HepG2 (cell line): ENCODE data around the gene RGS19. TPM values are rescaled to one million over a fixed set of nuclear protein-coding genes. Genes with fewer than 3 reads are reported as not detected.

Experiments
- DPF2 ChIP-seq: sonication (generic); formaldehyde crosslinking; IDR thresholded peaks from 2 replicates; pipeline ENCODE4 v1.4.0; 2020; ENCODE audit warnings: mild to moderate bottlenecking, low read depth, missing genetic modification reagents, borderline replicate concordance
- E2F5 ChIP-seq: sonication (generic); formaldehyde crosslinking; conservative IDR thresholded peaks from 2 replicates; pipeline ENCODE4 v1.4.0; 2020; ENCODE audit warnings: missing genetic modification reagents
- EZH2 ChIP-seq: conservative IDR thresholded peaks from 2 replicates; pipeline ENCODE4 v1.6.1; 2012; ENCODE audit warnings: mild to moderate bottlenecking, low read depth, low read length, moderate library complexity
- TEF ChIP-seq: sonication (generic); formaldehyde crosslinking; IDR thresholded peaks from 2 replicates; pipeline ENCODE4 v1.5.0; 2020; ENCODE audit warnings: missing genetic modification reagents
- TOPORS ChIP-seq: sonication (generic); formaldehyde crosslinking; IDR thresholded peaks from 2 replicates; pipeline ENCODE4 v1.8.0; 2023; ENCODE audit warnings: mild to moderate bottlenecking, missing genetic modification reagents
- ZBTB37 ChIP-seq: sonication (generic); formaldehyde crosslinking; IDR thresholded peaks from 2 replicates; pipeline ENCODE4 v1.4.0; 2020; ENCODE audit warnings: mild to moderate bottlenecking, missing genetic modification reagents
- ZNF331 ChIP-seq: sonication (generic); formaldehyde crosslinking; IDR thresholded peaks from 2 replicates; pipeline ENCODE4 v1.4.0; 2020; ENCODE audit warnings: missing genetic modification reagents
- ZNF766 ChIP-seq: sonication (generic); formaldehyde crosslinking; IDR thresholded peaks from 2 replicates; pipeline ENCODE4 v1.5.0; 2020; ENCODE audit warnings: missing genetic modification reagents, borderline replicate concordance
- ZNF770 ChIP-seq: sonication (generic); formaldehyde crosslinking; IDR thresholded peaks from 2 replicates; pipeline ENCODE4 v1.5.0; 2020; ENCODE audit warnings: mild to moderate bottlenecking, missing genetic modification reagents
- ZSCAN22 ChIP-seq: sonication (generic); formaldehyde crosslinking; IDR thresholded peaks from 2 replicates; pipeline ENCODE4 v1.4.0; 2020; ENCODE audit warnings: mild to moderate bottlenecking, missing genetic modification reagents
- polyA plus RNA-seq, 8 experiments: library from polyadenylated mRNA; depleted of rRNA in 3 of 8; stranded (reverse) in 7 of 8; unstranded in 1 of 8; fragments of >200 nt; fragmentation: Illumina TruSeq in 4 of 8; extraction: Trizol in 4 of 8; gene quantifications; 2 replicates each; pipeline versions ENCODE4 v1.2.1 to v1.2.3, GENCODE V29; 2011 to 2016; ENCODE audit warnings: low read depth in 4 of 8, missing spikeins in 1 of 8, mixed read lengths in 1 of 8; ENCODE audit not compliant: insufficient read depth in 1 of 8
- total RNA-seq, 5 experiments: library from RNA; depleted of rRNA; stranded (reverse); fragments of >200 nt; fragmentation: Illumina TruSeq; extraction: Trizol; gene quantifications; 2 replicates each; pipeline ENCODE4 v1.2.3, GENCODE V29; 2016; ENCODE audit warnings: low read depth in 1 of 5
- TF ChIP-seq, protein P1 (sequence below): sonication (generic); formaldehyde crosslinking; IDR thresholded peaks from 2 replicates; pipeline ENCODE4 v1.5.0; 2020; ENCODE audit warnings: missing genetic modification reagents
- TF ChIP-seq, protein P2 (sequence below): sonication (generic); formaldehyde crosslinking; IDR thresholded peaks from 2 replicates; pipeline ENCODE4 v1.4.0; 2020; ENCODE audit warnings: missing genetic modification reagents
- TF ChIP-seq, protein P3 (sequence below): sonication (generic); formaldehyde crosslinking; conservative IDR thresholded peaks from 2 replicates; pipeline ENCODE4 v1.4.0; 2020; ENCODE audit warnings: missing genetic modification reagents
- TF ChIP-seq, protein P4 (sequence below): sonication (generic); formaldehyde crosslinking; IDR thresholded peaks from 2 replicates; pipeline ENCODE4 v1.4.0; 2020; ENCODE audit warnings: missing genetic modification reagents

The RGS19 gene
- total and polyA plus RNA-seq, 2 of the 13 experiments (the other 11 are each of a cell fraction or from before 2014, with no cell fraction given): 10.7 to 11.9 TPM

DNA sequence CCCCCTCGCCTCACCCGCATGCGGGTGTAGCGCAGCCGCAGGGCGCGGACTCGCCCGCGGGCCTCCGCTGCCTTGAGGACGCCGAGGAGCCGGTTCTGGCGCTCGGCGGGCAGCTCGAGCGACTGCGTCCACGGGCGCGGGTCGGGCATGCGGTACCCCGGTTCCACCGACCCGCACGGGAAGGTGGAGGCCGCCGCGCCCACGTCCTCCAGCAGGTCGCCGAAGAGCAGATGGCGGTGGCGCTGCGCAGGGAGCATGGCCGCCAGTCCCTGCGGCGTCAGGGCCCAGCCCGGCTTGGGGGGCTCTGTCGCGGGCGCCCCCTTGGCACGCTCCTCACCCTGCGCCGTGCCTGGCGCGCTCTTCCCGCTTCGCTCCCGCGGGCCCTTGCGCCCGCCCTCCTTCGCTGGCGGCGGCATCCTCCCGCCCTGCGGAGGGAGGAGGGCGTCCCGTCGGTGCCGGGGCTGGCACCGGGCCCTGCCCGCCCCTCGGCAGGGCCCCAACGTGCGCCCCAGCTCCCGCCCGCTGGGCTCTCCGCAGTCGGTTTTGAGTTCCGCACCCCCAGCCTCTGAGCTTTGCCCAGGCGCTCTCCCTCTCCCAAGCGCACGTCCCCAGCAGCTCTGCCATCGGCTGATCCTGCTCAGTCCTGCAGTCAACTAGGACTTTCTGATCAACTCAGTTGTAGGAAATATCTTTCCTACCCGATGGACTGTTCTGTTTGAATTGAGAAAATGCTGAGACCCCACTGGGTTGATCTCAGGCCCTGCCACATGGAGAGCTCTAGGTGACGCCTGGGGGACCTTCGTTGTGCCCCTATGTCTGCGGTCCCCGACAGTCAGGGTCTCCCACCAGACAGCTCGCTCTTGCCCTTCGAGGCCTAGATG is 4.7 kb upstream of the RGS19 start, which contains the start of gene LKAAEAR1 (continued):
- TF ChIP-seq ZBTB37 (CRISPR knock-in tag) (no peak), EZH2 (peak; percentile 96), ZNF331 (CRISPR knock-in tag) (no peak), ZNF770 (CRISPR knock-in tag) (peak; percentile 51; the same call in 1 of the 2 replicates), TOPORS (no peak), ZNF766 (CRISPR knock-in tag) (no peak), DPF2 (no peak; the same call in 1 of the 2 replicates), E2F5 (0 out of 2 replicates have a peak, but pooled peaks have one; percentile 25), TEF (no peak), ZSCAN22 (CRISPR knock-in tag) (0 out of 2 replicates have a peak, but pooled peaks have one; percentile 48)
- TF ChIP-seq, protein P1, sequence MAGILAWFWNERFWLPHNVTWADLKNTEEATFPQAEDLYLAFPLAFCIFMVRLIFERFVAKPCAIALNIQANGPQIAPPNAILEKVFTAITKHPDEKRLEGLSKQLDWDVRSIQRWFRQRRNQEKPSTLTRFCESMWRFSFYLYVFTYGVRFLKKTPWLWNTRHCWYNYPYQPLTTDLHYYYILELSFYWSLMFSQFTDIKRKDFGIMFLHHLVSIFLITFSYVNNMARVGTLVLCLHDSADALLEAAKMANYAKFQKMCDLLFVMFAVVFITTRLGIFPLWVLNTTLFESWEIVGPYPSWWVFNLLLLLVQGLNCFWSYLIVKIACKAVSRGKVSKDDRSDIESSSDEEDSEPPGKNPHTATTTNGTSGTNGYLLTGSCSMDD (CRISPR knock-in tag): no peak
- TF ChIP-seq, protein P2, sequence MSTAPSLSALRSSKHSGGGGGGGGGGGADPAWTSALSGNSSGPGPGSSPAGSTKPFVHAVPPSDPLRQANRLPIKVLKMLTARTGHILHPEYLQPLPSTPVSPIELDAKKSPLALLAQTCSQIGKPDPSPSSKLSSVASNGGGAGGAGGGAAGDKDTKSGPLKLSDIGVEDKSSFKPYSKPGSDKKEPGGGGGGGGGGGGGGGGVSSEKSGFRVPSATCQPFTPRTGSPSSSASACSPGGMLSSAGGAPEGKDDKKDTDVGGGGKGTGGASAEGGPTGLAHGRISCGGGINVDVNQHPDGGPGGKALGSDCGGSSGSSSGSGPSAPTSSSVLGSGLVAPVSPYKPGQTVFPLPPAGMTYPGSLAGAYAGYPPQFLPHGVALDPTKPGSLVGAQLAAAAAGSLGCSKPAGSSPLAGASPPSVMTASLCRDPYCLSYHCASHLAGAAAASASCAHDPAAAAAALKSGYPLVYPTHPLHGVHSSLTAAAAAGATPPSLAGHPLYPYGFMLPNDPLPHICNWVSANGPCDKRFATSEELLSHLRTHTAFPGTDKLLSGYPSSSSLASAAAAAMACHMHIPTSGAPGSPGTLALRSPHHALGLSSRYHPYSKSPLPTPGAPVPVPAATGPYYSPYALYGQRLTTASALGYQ (CRISPR knock-in tag): no peak
- TF ChIP-seq, protein P3, sequence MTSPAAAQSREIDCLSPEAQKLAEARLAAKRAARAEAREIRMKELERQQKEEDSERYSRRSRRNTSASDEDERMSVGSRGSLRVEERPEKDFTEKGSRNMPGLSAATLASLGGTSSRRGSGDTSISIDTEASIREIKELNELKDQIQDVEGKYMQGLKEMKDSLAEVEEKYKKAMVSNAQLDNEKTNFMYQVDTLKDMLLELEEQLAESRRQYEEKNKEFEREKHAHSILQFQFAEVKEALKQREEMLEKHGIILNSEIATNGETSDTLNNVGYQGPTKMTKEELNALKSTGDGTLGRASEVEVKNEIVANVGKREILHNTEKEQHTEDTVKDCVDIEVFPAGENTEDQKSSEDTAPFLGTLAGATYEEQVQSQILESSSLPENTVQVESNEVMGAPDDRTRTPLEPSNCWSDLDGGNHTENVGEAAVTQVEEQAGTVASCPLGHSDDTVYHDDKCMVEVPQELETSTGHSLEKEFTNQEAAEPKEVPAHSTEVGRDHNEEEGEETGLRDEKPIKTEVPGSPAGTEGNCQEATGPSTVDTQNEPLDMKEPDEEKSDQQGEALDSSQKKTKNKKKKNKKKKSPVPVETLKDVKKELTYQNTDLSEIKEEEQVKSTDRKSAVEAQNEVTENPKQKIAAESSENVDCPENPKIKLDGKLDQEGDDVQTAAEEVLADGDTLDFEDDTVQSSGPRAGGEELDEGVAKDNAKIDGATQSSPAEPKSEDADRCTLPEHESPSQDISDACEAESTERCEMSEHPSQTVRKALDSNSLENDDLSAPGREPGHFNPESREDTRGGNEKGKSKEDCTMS: no peak
- TF ChIP-seq, protein P4, sequence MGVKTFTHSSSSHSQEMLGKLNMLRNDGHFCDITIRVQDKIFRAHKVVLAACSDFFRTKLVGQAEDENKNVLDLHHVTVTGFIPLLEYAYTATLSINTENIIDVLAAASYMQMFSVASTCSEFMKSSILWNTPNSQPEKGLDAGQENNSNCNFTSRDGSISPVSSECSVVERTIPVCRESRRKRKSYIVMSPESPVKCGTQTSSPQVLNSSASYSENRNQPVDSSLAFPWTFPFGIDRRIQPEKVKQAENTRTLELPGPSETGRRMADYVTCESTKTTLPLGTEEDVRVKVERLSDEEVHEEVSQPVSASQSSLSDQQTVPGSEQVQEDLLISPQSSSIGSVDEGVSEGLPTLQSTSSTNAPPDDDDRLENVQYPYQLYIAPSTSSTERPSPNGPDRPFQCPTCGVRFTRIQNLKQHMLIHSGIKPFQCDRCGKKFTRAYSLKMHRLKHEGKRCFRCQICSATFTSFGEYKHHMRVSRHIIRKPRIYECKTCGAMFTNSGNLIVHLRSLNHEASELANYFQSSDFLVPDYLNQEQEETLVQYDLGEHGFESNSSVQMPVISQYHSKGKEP (CRISPR knock-in tag): no peak
